ENCODE data around the gene BTRC. TPM values are rescaled to one million over a fixed set of nuclear protein-coding genes. Genes with fewer than 3 reads are reported as not detected.

BTRC gene
- total and polyA plus RNA-seq, 10 of the 15 experiments (the other 5 are each of a cell fraction or from before 2014, with no cell fraction given): 2.2 to 18.6 (median 8.6) TPM

DNA sequence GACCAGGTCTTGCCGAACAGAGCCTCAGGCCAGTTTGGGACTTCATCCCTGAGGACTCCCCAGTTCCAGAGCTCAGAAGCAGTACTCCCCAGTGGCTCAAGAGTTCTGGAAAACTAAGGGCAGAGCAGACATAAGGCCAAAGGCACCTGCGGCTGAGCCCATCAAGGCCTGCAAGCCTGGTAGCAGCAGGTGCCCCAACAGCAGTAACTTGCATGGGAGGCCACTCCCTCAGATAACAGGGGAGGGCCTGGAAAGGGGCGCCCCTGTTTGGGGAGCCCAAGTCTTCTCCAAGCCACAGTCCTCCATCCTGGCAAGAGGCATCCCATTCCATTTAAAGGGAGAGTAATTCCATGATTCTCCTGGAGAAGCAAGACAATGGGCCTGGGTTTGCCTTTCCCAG, 221.1 kb downstream of the BTRC start:
- Histone ChIP-seq H3K36me3 (ENCODE audit: control insufficient read depth in 2 of 2, insufficient read depth in 2 of 2, low read length in 1 of 2) (no peaks in the 10 kb centered on the region), H3K9ac (ENCODE audit: control insufficient read depth, insufficient read depth, low read length) (no peak overlapping the region), H3K4me3 (no peak overlapping the region), H3K79me2 (ENCODE audit: control insufficient read depth, insufficient read depth, low read length) (no peaks in the 10 kb centered on the region), H3K27me3 (replicated peaks in 1 of 2; ENCODE audit: control insufficient read depth in 2 of 2, insufficient read depth in 2 of 2, low read length in 1 of 2) (no peaks in the 10 kb centered on the region), H2AFZ (ENCODE audit: control insufficient read depth, low read depth, low read length) (no peak overlapping the region), H4K20me1 (ENCODE audit: control insufficient read depth, insufficient read depth) (no peaks in the 10 kb centered on the region), H3K27ac (ENCODE audit: control insufficient read depth, insufficient read depth) (no peak overlapping the region), H3K4me2 (ENCODE audit: control insufficient read depth, insufficient read depth) (no peak overlapping the region), H3K9me3 (replicated peaks; ENCODE audit: control insufficient read depth, insufficient read depth, low read length) (no peaks in the 10 kb centered on the region), H3K4me1 (ENCODE audit: control insufficient read depth, insufficient read depth, low read length) (no peaks in the 10 kb centered on the region)
- ATAC-seq (no peak), FAIRE-seq (no peak), DNase-seq (ENCODE audit: low read depth, low spot score) (no peak)
- BruUV-seq (replicated peaks): no TSS peak
- CTCF ChIA-PET: no interaction called here
- WGBS (ENCODE audit: insufficient coverage, insufficient replicate concordance, low lambda C conversion rate, missing lambda C conversion rate): 88% methylated on average over 3 of the region's 3 CpGs
- intact Hi-C loops (cut with micrococcal nuclease; ENCODE audit: unreplicated experiment) (no loop called here), in situ Hi-C loops (cut with MboI) (no loop called here)
- SMC1A ChIA-PET (ENCODE audit: uncharacterized antibody, unreplicated experiment): no interaction called here
- POLR2A ChIA-PET: no interaction called here
- RAD21 ChIA-PET (ENCODE audit: unreplicated experiment): no interaction called here
- TF ChIP-seq, protein P1, sequence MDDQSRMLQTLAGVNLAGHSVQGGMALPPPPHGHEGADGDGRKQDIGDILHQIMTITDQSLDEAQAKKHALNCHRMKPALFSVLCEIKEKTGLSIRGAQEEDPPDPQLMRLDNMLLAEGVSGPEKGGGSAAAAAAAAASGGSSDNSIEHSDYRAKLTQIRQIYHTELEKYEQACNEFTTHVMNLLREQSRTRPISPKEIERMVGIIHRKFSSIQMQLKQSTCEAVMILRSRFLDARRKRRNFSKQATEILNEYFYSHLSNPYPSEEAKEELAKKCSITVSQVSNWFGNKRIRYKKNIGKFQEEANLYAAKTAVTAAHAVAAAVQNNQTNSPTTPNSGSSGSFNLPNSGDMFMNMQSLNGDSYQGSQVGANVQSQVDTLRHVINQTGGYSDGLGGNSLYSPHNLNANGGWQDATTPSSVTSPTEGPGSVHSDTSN (IDR thresholded peaks at IDR 0.05; ENCODE audit: insufficient replicate concordance, low read depth, low read length): no peak
- TF ChIP-seq SMAD5 (IDR thresholded peaks at IDR 0.05; ENCODE audit: low read depth): no peak
- TF ChIP-seq CEBPZ (IDR thresholded peaks at IDR 0.05; ENCODE audit: low read depth, low read length): no peak
- TF ChIP-seq TAF1 (IDR thresholded peaks at IDR 0.05; ENCODE audit: borderline replicate concordance, low read depth, low read length): no peak
- no peak for TF ChIP-seq PML (IDR thresholded peaks at IDR 0.05; ENCODE audit: low read length)
- TF ChIP-seq ZSCAN29 (IDR thresholded peaks at IDR 0.05): no peak
- TF ChIP-seq ZNF24 (IDR thresholded peaks at IDR 0.05): no peak
- TF ChIP-seq, protein P2, sequence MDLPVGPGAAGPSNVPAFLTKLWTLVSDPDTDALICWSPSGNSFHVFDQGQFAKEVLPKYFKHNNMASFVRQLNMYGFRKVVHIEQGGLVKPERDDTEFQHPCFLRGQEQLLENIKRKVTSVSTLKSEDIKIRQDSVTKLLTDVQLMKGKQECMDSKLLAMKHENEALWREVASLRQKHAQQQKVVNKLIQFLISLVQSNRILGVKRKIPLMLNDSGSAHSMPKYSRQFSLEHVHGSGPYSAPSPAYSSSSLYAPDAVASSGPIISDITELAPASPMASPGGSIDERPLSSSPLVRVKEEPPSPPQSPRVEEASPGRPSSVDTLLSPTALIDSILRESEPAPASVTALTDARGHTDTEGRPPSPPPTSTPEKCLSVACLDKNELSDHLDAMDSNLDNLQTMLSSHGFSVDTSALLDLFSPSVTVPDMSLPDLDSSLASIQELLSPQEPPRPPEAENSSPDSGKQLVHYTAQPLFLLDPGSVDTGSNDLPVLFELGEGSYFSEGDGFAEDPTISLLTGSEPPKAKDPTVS (IDR thresholded peaks at IDR 0.05; ENCODE audit: low read depth, low read length): no peak
- no peak for TF ChIP-seq ZNF384 (IDR thresholded peaks at IDR 0.05; ENCODE audit: borderline replicate concordance, low read depth, low read length)
- no peak for TF ChIP-seq NFYA (IDR thresholded peaks at IDR 0.05; ENCODE audit: borderline replicate concordance, low read depth, low read length)
- no peak for TF ChIP-seq NR2C1 (IDR thresholded peaks at IDR 0.05)
- TF ChIP-seq, protein P3, sequence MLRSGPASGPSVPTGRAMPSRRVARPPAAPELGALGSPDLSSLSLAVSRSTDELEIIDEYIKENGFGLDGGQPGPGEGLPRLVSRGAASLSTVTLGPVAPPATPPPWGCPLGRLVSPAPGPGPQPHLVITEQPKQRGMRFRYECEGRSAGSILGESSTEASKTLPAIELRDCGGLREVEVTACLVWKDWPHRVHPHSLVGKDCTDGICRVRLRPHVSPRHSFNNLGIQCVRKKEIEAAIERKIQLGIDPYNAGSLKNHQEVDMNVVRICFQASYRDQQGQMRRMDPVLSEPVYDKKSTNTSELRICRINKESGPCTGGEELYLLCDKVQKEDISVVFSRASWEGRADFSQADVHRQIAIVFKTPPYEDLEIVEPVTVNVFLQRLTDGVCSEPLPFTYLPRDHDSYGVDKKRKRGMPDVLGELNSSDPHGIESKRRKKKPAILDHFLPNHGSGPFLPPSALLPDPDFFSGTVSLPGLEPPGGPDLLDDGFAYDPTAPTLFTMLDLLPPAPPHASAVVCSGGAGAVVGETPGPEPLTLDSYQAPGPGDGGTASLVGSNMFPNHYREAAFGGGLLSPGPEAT (IDR thresholded peaks at IDR 0.05; ENCODE audit: low read depth): no peak
- TF ChIP-seq, protein P4, sequence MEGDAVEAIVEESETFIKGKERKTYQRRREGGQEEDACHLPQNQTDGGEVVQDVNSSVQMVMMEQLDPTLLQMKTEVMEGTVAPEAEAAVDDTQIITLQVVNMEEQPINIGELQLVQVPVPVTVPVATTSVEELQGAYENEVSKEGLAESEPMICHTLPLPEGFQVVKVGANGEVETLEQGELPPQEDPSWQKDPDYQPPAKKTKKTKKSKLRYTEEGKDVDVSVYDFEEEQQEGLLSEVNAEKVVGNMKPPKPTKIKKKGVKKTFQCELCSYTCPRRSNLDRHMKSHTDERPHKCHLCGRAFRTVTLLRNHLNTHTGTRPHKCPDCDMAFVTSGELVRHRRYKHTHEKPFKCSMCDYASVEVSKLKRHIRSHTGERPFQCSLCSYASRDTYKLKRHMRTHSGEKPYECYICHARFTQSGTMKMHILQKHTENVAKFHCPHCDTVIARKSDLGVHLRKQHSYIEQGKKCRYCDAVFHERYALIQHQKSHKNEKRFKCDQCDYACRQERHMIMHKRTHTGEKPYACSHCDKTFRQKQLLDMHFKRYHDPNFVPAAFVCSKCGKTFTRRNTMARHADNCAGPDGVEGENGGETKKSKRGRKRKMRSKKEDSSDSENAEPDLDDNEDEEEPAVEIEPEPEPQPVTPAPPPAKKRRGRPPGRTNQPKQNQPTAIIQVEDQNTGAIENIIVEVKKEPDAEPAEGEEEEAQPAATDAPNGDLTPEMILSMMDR (IDR thresholded peaks at IDR 0.05 in 2 of 3, conservative IDR thresholded peaks at IDR 0.05 in 1 of 3; ENCODE audit: control insufficient read depth in 2 of 3, extremely low read depth in 1 of 3, insufficient read depth in 1 of 3, low read depth in 3 of 3, low read length in 3 of 3): no peak

Data from GM12878 (cell line).